ENCODE measurements around the gene WDFY2.

DNA sequence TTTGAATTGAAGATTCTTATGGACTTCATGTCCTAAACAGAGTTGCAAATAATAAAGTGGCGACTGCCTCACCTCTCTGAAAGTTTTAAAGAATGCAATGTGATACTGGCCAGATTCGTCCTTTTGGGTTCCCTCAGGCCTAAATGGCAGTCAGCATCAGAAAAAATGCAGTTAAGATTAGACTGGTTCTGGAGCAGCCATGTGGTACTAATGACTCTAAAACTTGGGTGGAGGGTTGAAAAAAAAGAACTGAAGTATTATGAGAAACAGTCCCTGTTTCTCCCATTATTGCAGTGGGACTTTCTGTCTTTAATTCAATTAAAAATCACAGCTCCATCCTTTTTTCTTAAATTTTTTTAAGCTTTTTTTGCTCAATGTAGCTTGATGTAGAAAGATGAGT, 37.3 kb downstream of the WDFY2 start:
- TF ChIP-seq, protein P1, sequence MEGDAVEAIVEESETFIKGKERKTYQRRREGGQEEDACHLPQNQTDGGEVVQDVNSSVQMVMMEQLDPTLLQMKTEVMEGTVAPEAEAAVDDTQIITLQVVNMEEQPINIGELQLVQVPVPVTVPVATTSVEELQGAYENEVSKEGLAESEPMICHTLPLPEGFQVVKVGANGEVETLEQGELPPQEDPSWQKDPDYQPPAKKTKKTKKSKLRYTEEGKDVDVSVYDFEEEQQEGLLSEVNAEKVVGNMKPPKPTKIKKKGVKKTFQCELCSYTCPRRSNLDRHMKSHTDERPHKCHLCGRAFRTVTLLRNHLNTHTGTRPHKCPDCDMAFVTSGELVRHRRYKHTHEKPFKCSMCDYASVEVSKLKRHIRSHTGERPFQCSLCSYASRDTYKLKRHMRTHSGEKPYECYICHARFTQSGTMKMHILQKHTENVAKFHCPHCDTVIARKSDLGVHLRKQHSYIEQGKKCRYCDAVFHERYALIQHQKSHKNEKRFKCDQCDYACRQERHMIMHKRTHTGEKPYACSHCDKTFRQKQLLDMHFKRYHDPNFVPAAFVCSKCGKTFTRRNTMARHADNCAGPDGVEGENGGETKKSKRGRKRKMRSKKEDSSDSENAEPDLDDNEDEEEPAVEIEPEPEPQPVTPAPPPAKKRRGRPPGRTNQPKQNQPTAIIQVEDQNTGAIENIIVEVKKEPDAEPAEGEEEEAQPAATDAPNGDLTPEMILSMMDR (IDR thresholded peaks at IDR 0.05) = no peak
- TF ChIP-seq POLR2A (IDR thresholded peaks at IDR 0.05) = no peak

Measured in tibial nerve (tissue), 3 donors.